Amygdala (tissue), 56 donors: ENCODE data around the gene SNX5.

Experiments used
- DNase-seq, 56 donors: peaks; one replicate each; lab custom pipeline; 2025; lab: John Stamatoyannopoulos, UW

SNX5 gene

DNA sequence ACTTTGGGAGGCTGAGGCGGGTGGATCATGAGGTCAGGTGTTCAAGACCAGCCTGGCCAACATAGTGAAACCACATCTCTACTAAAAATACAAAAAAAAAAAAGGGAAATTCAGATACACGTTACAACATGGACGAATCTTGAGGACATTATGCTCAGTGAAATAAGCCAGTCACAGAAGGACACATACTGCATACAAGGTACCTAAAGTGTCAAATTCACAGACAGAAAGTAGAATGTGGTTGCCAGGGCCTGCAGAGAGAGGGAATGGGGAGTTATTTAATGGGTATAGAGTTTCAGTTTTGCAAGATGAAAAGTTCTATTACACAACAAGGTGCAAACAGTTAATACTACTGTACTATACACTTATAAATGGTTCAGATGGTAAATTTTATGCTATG lies 75.1 kb downstream of the SNX5 start:
- no peak for DNase-seq

DNA sequence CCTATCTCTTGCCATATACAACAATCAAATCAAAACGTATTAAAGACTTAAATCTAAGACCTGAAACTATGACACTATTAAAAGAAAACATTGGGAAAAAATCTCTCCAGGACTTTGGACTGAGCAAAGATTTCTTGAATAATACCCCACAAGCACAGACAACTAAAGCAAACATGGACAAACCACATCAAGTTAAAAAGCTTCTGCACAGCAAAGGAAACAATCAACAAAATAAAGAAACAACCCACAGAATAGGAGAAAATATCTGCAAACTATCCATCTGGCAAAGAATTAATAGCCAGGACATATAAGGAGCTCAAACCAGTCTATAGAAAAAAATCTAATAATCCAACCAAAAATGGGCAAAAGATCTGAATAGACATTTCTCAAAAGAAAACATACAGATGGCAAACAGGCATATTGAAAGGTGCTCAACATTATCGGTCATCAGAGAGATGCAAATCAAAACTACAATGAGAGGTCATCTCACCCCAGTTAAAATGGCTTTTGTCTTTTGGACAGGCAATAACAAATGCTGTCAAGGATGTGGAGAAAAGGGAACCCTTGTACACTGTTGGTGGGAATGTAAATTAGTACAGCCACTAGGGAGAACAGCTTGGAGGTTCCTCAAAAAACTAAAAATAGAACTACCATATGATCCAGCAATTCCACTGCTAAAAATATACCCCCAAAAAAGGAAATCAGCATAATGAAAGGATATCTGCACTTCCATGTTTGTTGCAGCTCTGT lies 76.2 kb downstream of the SNX5 start:
- DNase-seq: no peak
